LNCaP clone FGC (cell line): ENCODE data around the gene SIM2.

ENCODE experiments used
- DNase-seq: peaks from one replicate; pipeline ENCODE4 v3.0.0-alpha.2; 2011; ENCODE audit warnings: low read depth
- H3K4me3 ChIP-seq: 2 replicates; pipeline ENCODE4 v1.5.1; 2011; ENCODE audit warnings: mild to moderate bottlenecking, low read depth, low read length, control low read depth
- TF ChIP-seq, protein P1 (sequence below): IDR thresholded peaks from 2 replicates; pipeline ENCODE4 v1.5.1; 2012; ENCODE audit warnings: mild to moderate bottlenecking; ENCODE audit not compliant: control insufficient read depth, insufficient read depth; ENCODE audit errors: extremely low read depth

The SIM2 gene

GRCh38 chr21:36735724-36736320 lies 36.9 kb downstream of the SIM2 start:
- no peak for DNase-seq
- TF ChIP-seq, protein P1, sequence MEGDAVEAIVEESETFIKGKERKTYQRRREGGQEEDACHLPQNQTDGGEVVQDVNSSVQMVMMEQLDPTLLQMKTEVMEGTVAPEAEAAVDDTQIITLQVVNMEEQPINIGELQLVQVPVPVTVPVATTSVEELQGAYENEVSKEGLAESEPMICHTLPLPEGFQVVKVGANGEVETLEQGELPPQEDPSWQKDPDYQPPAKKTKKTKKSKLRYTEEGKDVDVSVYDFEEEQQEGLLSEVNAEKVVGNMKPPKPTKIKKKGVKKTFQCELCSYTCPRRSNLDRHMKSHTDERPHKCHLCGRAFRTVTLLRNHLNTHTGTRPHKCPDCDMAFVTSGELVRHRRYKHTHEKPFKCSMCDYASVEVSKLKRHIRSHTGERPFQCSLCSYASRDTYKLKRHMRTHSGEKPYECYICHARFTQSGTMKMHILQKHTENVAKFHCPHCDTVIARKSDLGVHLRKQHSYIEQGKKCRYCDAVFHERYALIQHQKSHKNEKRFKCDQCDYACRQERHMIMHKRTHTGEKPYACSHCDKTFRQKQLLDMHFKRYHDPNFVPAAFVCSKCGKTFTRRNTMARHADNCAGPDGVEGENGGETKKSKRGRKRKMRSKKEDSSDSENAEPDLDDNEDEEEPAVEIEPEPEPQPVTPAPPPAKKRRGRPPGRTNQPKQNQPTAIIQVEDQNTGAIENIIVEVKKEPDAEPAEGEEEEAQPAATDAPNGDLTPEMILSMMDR = no peak
- no peak overlapping the region for H3K4me3 ChIP-seq

GRCh38 chr21:36738489-36739126 lies 39.7 kb downstream of the SIM2 start:
- TF ChIP-seq, protein P1 = no peak
- DNase-seq = no peak
- no peak overlapping the region for H3K4me3 ChIP-seq

- DNase-seq = no peak
- H3K4me3 ChIP-seq = no peak overlapping the region
- TF ChIP-seq, protein P1 = no peak
Measured at GRCh38 chr21:36741506-36741905, 42.6 kb downstream of the SIM2 start.

- no peak for DNase-seq
- TF ChIP-seq, protein P1 = no peak
- no peak overlapping the region for H3K4me3 ChIP-seq
Measured at GRCh38 chr21:36743008-36743407, 44.1 kb downstream of the SIM2 start.

GRCh38 chr21:36743446-36743845 lies 44.5 kb downstream of the SIM2 start:
- TF ChIP-seq, protein P1 = no peak
- no peak for DNase-seq
- H3K4me3 ChIP-seq = no peak overlapping the region

- DNase-seq = no peak
- H3K4me3 ChIP-seq = no peak overlapping the region
- TF ChIP-seq, protein P1 = no peak
Measured at GRCh38 chr21:36744190-36744559, 45.3 kb downstream of the SIM2 start.

DNA sequence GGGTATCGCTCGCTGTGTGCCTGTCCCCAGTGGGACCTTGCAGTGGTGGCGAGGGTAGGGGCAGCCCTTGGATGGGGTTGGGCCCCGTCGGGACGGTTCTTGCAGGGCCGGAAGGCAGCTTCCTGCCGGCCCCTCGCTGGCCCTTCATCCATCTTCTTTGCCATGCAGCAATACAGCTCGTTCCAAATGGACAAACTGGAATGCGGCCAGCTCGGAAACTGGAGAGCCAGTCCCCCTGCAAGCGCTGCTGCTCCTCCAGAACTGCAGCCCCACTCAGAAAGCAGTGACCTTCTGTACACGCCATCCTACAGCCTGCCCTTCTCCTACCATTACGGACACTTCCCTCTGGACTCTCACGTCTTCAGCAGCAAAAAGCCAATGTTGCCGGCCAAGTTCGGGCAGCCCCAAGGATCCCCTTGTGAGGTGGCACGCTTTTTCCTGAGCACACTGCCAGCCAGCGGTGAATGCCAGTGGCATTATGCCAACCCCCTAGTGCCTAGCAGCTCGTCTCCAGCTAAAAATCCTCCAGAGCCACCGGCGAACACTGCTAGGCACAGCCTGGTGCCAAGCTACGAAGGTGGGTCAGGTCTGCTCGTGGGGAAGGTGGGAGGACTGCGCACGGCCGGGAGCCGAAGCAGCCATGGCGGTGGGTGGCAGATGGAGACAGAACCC lies 45.8 kb downstream of the SIM2 start:
- no peak overlapping the region for H3K4me3 ChIP-seq
- DNase-seq = no peak
- TF ChIP-seq, protein P1 = no peak
